Heart left ventricle (tissue), 16 donors: ENCODE results near the gene MGME1. TPM values are rescaled to one million over a fixed set of nuclear protein-coding genes. Genes with fewer than 3 reads are reported as not detected.

Experiments
- ATAC-seq, 4 donors: fragments of 200-7000 bp; cut with Tn5 transposase; one replicate each; pipeline ENCODE4 v1.9.1; 2020 to 2022; ENCODE audit warnings: moderate library complexity in 4 of 4, mild to moderate bottlenecking in 3 of 4, moderate number of reproducible peaks in 1 of 4
- DNase-seq, 5 donors: peaks; one replicate each; pipeline ENCODE4 v3.0.0-alpha.2; 2020
- H3K27ac ChIP-seq, 12 donors: fragments of 200-600 bp; sonication (generic) in 4 of 12; one replicate each; pipeline versions ENCODE4 v1.5.0 to v1.8.0; 2016 to 2022; ENCODE audit warnings: mild to moderate bottlenecking in 2 of 12
- H3K27me3 ChIP-seq, 9 donors: fragments of 200-600 bp; sonication (generic) in 2 of 9; one replicate each; pipeline versions ENCODE4 v1.5.1 to v1.8.0; 2016 to 2022; ENCODE audit warnings: mild to moderate bottlenecking in 3 of 9
- H3K36me3 ChIP-seq, 9 donors: fragments of 200-600 bp; sonication (generic) in 2 of 9; one replicate each; pipeline versions ENCODE4 v1.5.0 to v1.8.0; 2018 to 2022; ENCODE audit warnings: mild to moderate bottlenecking in 2 of 9
- H3K4me1 ChIP-seq, 12 donors: fragments of 200-600 bp; sonication (generic) in 4 of 12; one replicate each; pipeline versions ENCODE4 v1.5.0 to v1.8.0; 2016 to 2022; ENCODE audit warnings: mild to moderate bottlenecking in 3 of 12
- H3K4me3 ChIP-seq, 12 donors: fragments of 200-600 bp; sonication (generic) in 4 of 12; one replicate each; pipeline versions ENCODE4 v1.5.0 to v1.8.0; 2017 to 2022; ENCODE audit warnings: mild to moderate bottlenecking in 9 of 12, moderate library complexity in 4 of 12
- H3K9me3 ChIP-seq, 12 donors: fragments of 200-600 bp; sonication (generic) in 4 of 12; one replicate each; pipeline versions ENCODE4 v1.5.0 to v1.8.0; 2016 to 2022; ENCODE audit warnings: mild to moderate bottlenecking in 1 of 12
- CTCF ChIP-seq, 12 donors: fragments of 200-600 bp; sonication (generic) in 4 of 12; IDR thresholded peaks; one replicate each; pipeline versions ENCODE4 v1.5.0 to v1.8.0; 2018 to 2022; ENCODE audit warnings: antibody characterized with exemption in 12 of 12, mild to moderate bottlenecking in 5 of 12
- POLR2A ChIP-seq, 2 donors: fragments of 450-650 bp; IDR thresholded peaks; one replicate each; pipeline ENCODE4 v1.6.1; 2017; ENCODE audit warnings: antibody characterized with exemption in 2 of 2, mild to moderate bottlenecking in 2 of 2, moderate library complexity in 2 of 2
- WGBS, 4 donors: extraction: QIAGEN DNeasy Blood & Tissue Kit in 2 of 4; methylation state at CpG; one replicate each; pipeline versions ENCODE4 v1.1.5 to v1.1.7; 2013 to 2018; 5-methylcytosine and 5-hydroxymethylcytosine counted together
- intact Hi-C, 10 donors: fragments of 100-400 bp; cut with DNase I; formaldehyde crosslinking; loops; one replicate each; pipeline versions ENCODE4 v1.11.1 to v1.14.2; 2022
- polyA plus RNA-seq, 2 donors: library from polyadenylated mRNA; stranded (reverse); fragments of 200-250 nt; gene quantifications; one replicate each; pipeline ENCODE4 v1.2.3, GENCODE V29; 2013
- total RNA-seq, 9 donors: library from RNA; depleted of rRNA in 2 of 9; stranded (reverse); fragments of >200 nt in 2 of 9; fragmentation: NEBNext Ultra II Directional in 3 of 9; extraction: Animal tissue kit (Norgen Biotek cat#: 25700) in 3 of 9; gene quantifications; one replicate each; pipeline versions ENCODE4 v1.1.0 to v1.2.4, GENCODE V29; 2016 to 2023
- donor health status: ischemic (EF 13 %, LVEDD 7.1; RV severe dilation, severe dysfunction).
- donor health status: healthy with polysubstance abuse.
- donor health status: DM: no; HTN: yes; CAD: no.
- donor health status: DM: no; HTN: no; CAD: no.
- donor health status: ischemic (EF 25% LVEDD 6.9; RV normal size, moderate dysfunction).
- donor health status: ischemic (EF 25% LVEDD 5.7; RV mildly dilated, moderate dysfunction).
- donor health status: healthy.
- donor health status: DM: yes; HTN: yes; CAD: no.
- donor health status: ischemic (EF 35%, LVEDD 5.7; RV mildly dilated, moderate dysfunction).
- donor health status: nonischemic (EF 11% LVEDD 7.7; RV severe dilation, severe dysfunction).
- donor health status: DM: yes; HTN: yes; CAD: no.
- donor health status: PGD.
- donor health status: ischemic (EF 29% LVEDD 5.4; RV normal size, mild dysfunction).
- donor health status: nonischemic (EF 23%, LVEDD 6.1; RV moderate dilation, normal function).

The MGME1 gene
- total and polyA plus RNA-seq, 11 donors: 7.7 to 22.0 (median 10.9) TPM

- Histone ChIP-seq H3K36me3 (no peaks in the 10 kb centered on the region), H3K9me3 (peaks cover 0 to 7% (median 0%) of the 10 kb centered on the region in 12 donors), H3K27ac (no peak overlapping the region), H3K4me1 (peaks cover 0 to 38% (median 10%) of the 10 kb centered on the region in 12 donors), H3K27me3 (no peaks in the 10 kb centered on the region), H3K4me3 (no peak overlapping the region)
- intact Hi-C loops: no loop called here
- ATAC-seq: no peak
- TF ChIP-seq POLR2A (IDR thresholded peaks at IDR 0.05): no peak
- TF ChIP-seq CTCF (IDR thresholded peaks at IDR 0.05): no peak
- 97 to 100% (median 100%) methylated on average over 1 of the region's 1 CpG for WGBS, 4 donors
- no peak for DNase-seq
Measured at GRCh38 chr20:17931513-17931912, 37.3 kb upstream of the MGME1 start.

- peaks cover 0 to 47% (median 15%) of the 10 kb centered on the region in 12 donors for H3K4me1 ChIP-seq
- H3K4me3 ChIP-seq: no peak overlapping the region
- TF ChIP-seq CTCF (IDR thresholded peaks at IDR 0.05) (no peak), POLR2A (IDR thresholded peaks at IDR 0.05) (no peak)
- no peak overlapping the region for H3K27ac ChIP-seq
- ATAC-seq (no peak), DNase-seq (no peak)
- H3K9me3 ChIP-seq: peaks cover 0 to 7% (median 0%) of the 10 kb centered on the region in 12 donors
- 92 to 97% (median 96%) methylated on average over 5 of the region's 5 CpGs for WGBS, 4 donors
- intact Hi-C loops: no loop called here
- no peaks in the 10 kb centered on the region for H3K36me3 ChIP-seq
- no peaks in the 10 kb centered on the region for H3K27me3 ChIP-seq
Measured at GRCh38 chr20:17932396-17932795, 36.4 kb upstream of the MGME1 start.

- DNase-seq (no peak), ATAC-seq (no peak)
- Histone ChIP-seq H3K36me3 (no peaks in the 10 kb centered on the region), H3K4me1 (peaks cover 0 to 49% (median 18%) of the 10 kb centered on the region in 12 donors), H3K9me3 (peaks cover 0 to 7% (median 0%) of the 10 kb centered on the region in 12 donors), H3K4me3 (no peak overlapping the region), H3K27me3 (no peaks in the 10 kb centered on the region), H3K27ac (no peak overlapping the region)
- TF ChIP-seq CTCF (IDR thresholded peaks at IDR 0.05): no peak
- no peak for TF ChIP-seq POLR2A (IDR thresholded peaks at IDR 0.05)
- intact Hi-C loops: no loop called here
- WGBS, 4 donors: 91 to 100% (median 96%) methylated on average over 1 of the region's 1 CpG
Measured at GRCh38 chr20:17933121-17933520, 35.7 kb upstream of the MGME1 start.

GRCh38 chr20:17933711-17934110, 35.1 kb upstream of the MGME1 start:
- DNase-seq: no peak

More at GRCh38 chr20:17933711-17934110, 35.1 kb upstream of the MGME1 start:
- no peaks in the 10 kb centered on the region for H3K36me3 ChIP-seq
- no peak overlapping the region for H3K4me3 ChIP-seq
- 88 to 96% (median 90%) methylated on average over 4 to 5 of the region's 5 CpGs for WGBS, 4 donors
- H3K9me3 ChIP-seq: peaks cover 0 to 7% (median 0%) of the 10 kb centered on the region in 12 donors
- no peak overlapping the region for H3K27ac ChIP-seq
- ATAC-seq: no peak
- TF ChIP-seq POLR2A (IDR thresholded peaks at IDR 0.05) (no peak), CTCF (IDR thresholded peaks at IDR 0.05) (no peak)
- intact Hi-C loops: no loop called here
- H3K4me1 ChIP-seq: peaks cover 0 to 49% (median 15%) of the 10 kb centered on the region in 12 donors
- H3K27me3 ChIP-seq: no peaks in the 10 kb centered on the region
